CD4-positive, alpha-beta T cell treated with Interleukin-4 for 1 hour (primary cell): Measurements from ENCODE around the gene ABCC11.
A peak's percentile ranks its signal among the peaks of the same experiment; 100 is the strongest.
"Not testable (repeated sequence)": the region's sequence is repeated elsewhere in the genome, so short reads cannot be mapped to it uniquely, and the experiment has no call there.

Source experiments
- DNase-seq, 2 donors: peaks; one replicate each; pipeline ENCODE4 v3.0.0-alpha.2; 2020 to 2022

Gene ABCC11

GRCh38 chr16:48244863-48245195, 2.5 kb downstream of the ABCC11 start:
- DNase-seq = no peak

GRCh38 chr16:48244080-48244862, 3.1 kb downstream of the ABCC11 start, which contains the start of gene LONP2:
TSS of gene LONP2 (plus strand) at chr16:48244300. CDS start at chr16:48244389, 89 bp downstream.
- peak; percentile 90 to 92 for DNase-seq

- not testable (repeated sequence) for DNase-seq
These were observed 7.2 kb downstream of the ABCC11 start for GRCh38 chr16:48240147-48240546.

GRCh38 chr16:48236286-48236685, 11.1 kb downstream of the ABCC11 start:
- no peak for DNase-seq

GRCh38 chr16:48235556-48236136, 11.7 kb downstream of the ABCC11 start:
- no peak for DNase-seq

GRCh38 chr16:48235058-48235555, 12.2 kb downstream of the ABCC11 start:
- DNase-seq = no peak

- DNase-seq = no peak
These were observed 12.7 kb downstream of the ABCC11 start for GRCh38 chr16:48234630-48235029.

- DNase-seq = no peak
These were observed 14.8 kb downstream of the ABCC11 start for GRCh38 chr16:48232493-48233040.

- peak in 1 of 2 donors; percentile 19 for DNase-seq
These were observed 15.4 kb downstream of the ABCC11 start for GRCh38 chr16:48231727-48232492.

- no peak for DNase-seq
These were observed 21.9 kb downstream of the ABCC11 start for GRCh38 chr16:48225456-48225855.

- no peak for DNase-seq
These were observed 23.8 kb downstream of the ABCC11 start for GRCh38 chr16:48223490-48223889.

- no peak for DNase-seq
These were observed 26.4 kb downstream of the ABCC11 start for GRCh38 chr16:48220891-48221290.

- no peak for DNase-seq
These were observed 28.9 kb downstream of the ABCC11 start for GRCh38 chr16:48218473-48218872.

GRCh38 chr16:48217708-48218107, 29.6 kb downstream of the ABCC11 start:
- no peak for DNase-seq

- DNase-seq = no peak
These were observed 31.6 kb downstream of the ABCC11 start for GRCh38 chr16:48215738-48216137.

GRCh38 chr16:48212033-48212432, 35.3 kb downstream of the ABCC11 start:
- DNase-seq = no peak

- DNase-seq = no peak
These were observed 36.6 kb downstream of the ABCC11 start for GRCh38 chr16:48210747-48211146.

- DNase-seq = no peak
These were observed 40.6 kb downstream of the ABCC11 start for GRCh38 chr16:48206594-48207242.

GRCh38 chr16:48204825-48205151, 42.6 kb downstream of the ABCC11 start:
- no peak for DNase-seq

GRCh38 chr16:48203974-48204824, 43.1 kb downstream of the ABCC11 start:
- no peak for DNase-seq

- no peak for DNase-seq
These were observed 45.7 kb downstream of the ABCC11 start for GRCh38 chr16:48201515-48202201.
